GM13977 (cell line): ENCODE data around the gene MEGF11.

ENCODE experiments used
- DNase-seq: peaks from one replicate; pipeline ENCODE4 v3.0.0; 2012; ENCODE audit warnings: low spot score
- in situ Hi-C: fragments of 300-500 bp; cut with MboI; formaldehyde crosslinking; loops from one replicate; pipeline ENCODE4 v1.12.0; 2022; ENCODE audit warnings: low sequenced_read_pairs, low pct_unique_long_range_greater_than_20kb, mixed read lengths, inconsistent platforms; ENCODE audit not compliant: unreplicated experiment
- TF ChIP-seq, protein P1 (sequence below): IDR thresholded peaks from 2 replicates; pipeline ENCODE4 v1.5.1; 2012; ENCODE audit warnings: mild to moderate bottlenecking, control low read depth; ENCODE audit not compliant: insufficient read depth; ENCODE audit errors: extremely low read depth, missing control alignments

The MEGF11 gene

DNA sequence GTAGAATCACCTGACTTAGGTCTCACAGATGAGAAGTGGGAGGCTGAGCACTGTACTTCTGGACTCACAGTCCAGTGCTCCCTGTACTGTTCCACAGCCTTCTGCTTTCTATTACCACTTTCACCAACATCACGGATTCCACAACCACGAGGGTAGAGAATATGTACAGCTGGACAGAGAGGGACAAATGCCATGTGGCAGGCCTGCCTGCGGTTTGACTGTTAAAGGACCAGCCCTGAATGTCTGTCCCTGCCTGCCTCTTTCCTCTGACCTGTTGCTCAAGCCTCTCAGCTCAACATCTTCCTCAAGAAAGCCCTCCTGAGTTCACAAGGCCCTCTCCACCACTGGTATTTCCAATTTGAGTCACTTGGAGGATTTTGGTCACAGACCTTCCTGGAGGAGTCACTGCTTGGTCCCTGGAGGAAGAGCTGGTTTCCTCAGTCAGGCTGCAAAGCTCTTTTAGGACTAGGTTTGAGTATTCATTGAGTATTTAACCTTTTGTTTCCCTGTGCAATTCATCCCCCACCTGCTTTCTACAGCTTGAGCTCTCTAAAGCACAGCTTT, 335.1 kb downstream of the MEGF11 start:
- TF ChIP-seq, protein P1, sequence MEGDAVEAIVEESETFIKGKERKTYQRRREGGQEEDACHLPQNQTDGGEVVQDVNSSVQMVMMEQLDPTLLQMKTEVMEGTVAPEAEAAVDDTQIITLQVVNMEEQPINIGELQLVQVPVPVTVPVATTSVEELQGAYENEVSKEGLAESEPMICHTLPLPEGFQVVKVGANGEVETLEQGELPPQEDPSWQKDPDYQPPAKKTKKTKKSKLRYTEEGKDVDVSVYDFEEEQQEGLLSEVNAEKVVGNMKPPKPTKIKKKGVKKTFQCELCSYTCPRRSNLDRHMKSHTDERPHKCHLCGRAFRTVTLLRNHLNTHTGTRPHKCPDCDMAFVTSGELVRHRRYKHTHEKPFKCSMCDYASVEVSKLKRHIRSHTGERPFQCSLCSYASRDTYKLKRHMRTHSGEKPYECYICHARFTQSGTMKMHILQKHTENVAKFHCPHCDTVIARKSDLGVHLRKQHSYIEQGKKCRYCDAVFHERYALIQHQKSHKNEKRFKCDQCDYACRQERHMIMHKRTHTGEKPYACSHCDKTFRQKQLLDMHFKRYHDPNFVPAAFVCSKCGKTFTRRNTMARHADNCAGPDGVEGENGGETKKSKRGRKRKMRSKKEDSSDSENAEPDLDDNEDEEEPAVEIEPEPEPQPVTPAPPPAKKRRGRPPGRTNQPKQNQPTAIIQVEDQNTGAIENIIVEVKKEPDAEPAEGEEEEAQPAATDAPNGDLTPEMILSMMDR = no peak

DNA sequence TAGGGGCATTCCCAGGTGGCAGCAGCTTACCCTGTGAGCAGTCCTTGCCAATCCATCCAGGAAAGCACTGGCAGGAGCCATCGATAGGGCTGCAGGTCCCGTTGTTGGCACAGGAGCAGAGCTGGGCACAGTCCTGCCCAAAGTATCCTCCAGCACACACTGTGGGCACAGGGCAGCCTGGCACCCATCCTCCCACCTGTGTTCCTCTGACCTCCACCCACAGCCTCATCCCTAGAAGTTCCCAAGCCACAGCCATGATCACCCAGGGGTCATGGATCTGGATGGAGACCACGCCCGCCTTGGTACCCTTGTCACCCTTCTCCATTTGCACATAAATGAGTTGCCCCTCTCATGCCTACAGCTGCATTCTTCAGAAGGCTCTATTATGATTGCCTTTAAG, 335.6 kb downstream of the MEGF11 start:
- in situ Hi-C loops = no loop called here
- TF ChIP-seq, protein P1 = no peak

More for the DNA sequence above, 335.1 kb downstream of the MEGF11 start:
- in situ Hi-C loops = no loop called here
- DNase-seq = no peak

DNA sequence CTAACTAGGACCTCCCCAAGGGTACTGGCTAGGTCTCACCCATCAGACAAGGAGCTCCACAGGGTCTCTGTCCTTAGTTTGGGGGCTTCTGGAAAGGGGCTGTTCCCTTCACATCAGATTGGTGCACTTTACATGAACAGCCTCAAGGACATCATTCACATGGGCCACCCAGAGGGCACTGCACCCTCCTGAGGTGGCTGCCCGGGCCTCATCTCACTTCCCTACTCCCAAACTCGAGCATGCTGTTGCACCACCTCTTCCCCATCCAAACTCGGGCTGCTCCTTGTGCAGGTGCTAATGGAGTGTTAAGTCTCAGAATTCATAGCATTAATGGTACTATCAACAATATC, 336.2 kb downstream of the MEGF11 start:
- in situ Hi-C loops = no loop called here
- TF ChIP-seq, protein P1 = no peak
- no peak for DNase-seq

More for the DNA sequence above, 335.6 kb downstream of the MEGF11 start:
- DNase-seq = no peak

DNA sequence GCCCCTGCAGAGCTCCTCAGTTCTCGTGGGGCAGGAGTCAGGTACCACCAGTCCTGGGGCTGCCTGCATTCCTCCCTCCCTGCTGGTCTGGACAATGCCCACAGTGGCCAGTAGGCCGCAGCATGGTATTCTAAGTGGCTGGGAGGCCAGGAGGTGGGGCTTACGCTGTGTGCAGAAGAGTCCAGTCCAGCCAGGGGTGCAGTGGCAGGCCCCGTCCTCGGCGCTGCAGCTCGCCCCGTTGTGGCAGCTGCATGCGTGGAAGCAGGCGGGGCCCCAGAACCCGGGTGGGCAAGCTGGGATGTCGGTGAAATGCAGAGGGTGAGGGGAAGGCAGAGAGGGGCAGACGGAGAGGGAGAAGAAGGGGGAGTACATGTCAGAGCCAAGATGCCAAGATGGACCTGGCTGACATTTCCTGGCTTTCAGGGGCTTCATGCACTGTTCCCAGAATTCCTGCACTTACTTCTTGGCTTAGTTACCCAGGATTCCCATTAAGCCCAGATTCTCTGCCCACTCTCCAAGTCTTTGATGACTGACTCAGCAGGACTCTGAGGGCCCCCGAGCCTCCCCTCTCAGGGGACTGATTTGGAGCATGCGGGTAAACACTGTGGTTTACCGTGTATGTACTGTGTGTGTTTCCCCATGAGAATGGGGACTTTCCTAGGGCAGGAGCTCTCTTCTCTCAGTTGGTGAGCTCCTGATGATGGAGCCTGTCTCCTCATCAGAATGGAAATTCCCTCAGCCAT, 336.7 kb downstream of the MEGF11 start:
- TF ChIP-seq, protein P1 = peak; percentile 86
- in situ Hi-C loops = no loop called here
- DNase-seq = peak; percentile 87

DNA sequence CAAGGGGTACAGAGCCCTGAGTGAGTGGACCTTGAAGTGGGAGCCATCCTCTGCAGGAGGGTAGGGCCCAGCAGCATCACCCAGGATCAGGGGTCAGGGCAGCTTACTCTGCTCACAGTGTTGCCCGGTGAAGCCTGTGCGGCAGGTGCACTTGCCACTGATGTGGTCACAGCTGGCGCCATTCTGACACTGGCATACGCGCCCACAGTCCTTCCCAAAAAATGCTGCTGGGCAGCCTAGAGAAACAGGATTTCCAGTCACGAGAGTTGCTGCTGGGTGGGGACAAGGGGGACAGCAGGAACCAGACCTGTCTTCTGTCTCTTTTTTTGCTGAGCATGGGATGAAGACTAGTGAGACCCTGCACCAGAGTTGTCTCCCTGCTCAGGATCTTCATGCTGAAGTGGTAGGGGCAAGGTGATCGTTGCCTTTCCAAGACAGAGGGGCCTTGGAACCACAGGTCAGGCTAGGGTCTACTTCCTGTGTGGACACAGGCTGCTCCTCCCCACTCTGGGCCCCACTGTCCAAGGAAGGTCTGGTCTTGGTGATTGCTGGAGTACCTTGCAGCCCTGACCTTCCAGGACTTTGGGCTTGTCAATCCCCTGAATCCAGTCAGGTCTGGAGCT, 337.4 kb downstream of the MEGF11 start:
- no peak for DNase-seq
- in situ Hi-C loops = no loop called here
- TF ChIP-seq, protein P1 = no peak

DNA sequence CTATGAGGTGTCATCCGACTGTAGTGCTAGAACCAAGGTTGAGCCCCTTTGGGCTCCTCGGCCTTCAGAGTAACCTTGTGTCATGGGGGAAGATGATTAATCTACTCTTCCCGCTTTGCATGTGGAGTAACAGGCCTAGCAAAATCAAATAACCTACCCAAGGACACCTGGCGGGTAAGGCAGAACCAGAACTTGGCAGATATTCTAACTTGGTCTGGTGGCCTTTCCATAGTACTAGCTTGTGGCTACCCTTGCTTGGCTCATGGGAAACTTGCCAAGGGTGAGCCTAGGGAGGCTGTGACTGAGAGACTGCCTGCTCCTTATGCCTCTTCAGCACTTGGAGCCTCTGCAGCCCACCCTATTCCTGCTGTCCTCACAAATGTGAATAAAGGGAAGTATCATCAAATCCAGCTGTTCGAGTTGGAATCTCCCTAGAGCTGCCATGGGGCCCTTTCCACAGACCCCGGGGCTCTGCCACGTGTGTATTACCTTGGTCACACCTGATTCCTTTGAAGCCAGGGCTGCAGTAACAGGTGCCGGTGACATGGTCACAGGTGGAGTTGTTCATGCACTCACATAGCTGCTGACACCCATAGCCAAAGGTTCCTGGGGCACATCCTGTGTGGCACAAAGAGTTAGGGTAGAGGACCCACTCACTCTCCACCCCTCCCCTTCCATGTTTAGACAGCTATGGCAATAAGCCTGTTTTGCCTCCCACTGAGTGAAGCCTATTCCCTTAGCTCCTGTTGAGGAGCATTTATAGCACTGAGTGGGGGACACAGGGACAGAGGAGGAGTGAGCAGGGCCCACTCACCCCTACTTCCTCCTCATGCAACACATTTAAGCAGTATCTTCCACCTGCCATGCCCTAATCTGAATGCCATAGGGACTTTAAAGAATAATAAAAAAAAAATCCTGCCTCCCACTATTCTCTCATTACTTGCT, 338.3 kb downstream of the MEGF11 start:
- DNase-seq = no peak
- in situ Hi-C loops = no loop called here
- TF ChIP-seq, protein P1 = no peak
